Psoas muscle (tissue), 8 donors: Measurements from ENCODE around the gene C19orf73. TPM values are rescaled to one million over a fixed set of nuclear protein-coding genes. Genes with fewer than 3 reads are reported as not detected.
"Not testable (repeated sequence)": the region's sequence is repeated elsewhere in the genome, so short reads cannot be mapped to it uniquely, and the experiment has no call there.

ENCODE experiments used
- ATAC-seq, 4 donors: fragments of 200-7000 bp; cut with Tn5 transposase; one replicate each; pipeline ENCODE4 v1.9.1; 2020; ENCODE audit warnings: moderate library complexity in 3 of 4, mild to moderate bottlenecking in 2 of 4
- DNase-seq, 2 donors: peaks; one replicate each; pipeline ENCODE4 v3.0.0-alpha.2; 2020
- H3K27ac ChIP-seq: fragments of 200-600 bp; one replicate; pipeline ENCODE4 v1.8.0; 2022
- H3K27me3 ChIP-seq, 3 donors: fragments of 200-600 bp in 1 of 3; one replicate each; pipeline versions ENCODE4 v1.6.1 to v1.8.0; 2013 to 2022; ENCODE audit warnings: low read length in 2 of 3, mild to moderate bottlenecking in 2 of 3, moderate library complexity in 1 of 3; ENCODE audit not compliant: insufficient read depth in 3 of 3
- H3K36me3 ChIP-seq, 2 donors: fragments of 200-600 bp in 1 of 2; one replicate each; pipeline versions ENCODE4 v1.6.1 to v1.8.0; 2013 to 2022; ENCODE audit warnings: low read depth in 1 of 2, mild to moderate bottlenecking in 1 of 2, moderate library complexity in 1 of 2; ENCODE audit not compliant: insufficient read depth in 1 of 2
- H3K4me1 ChIP-seq: fragments of 200-600 bp; one replicate; pipeline ENCODE4 v1.8.0; 2022
- H3K4me3 ChIP-seq: fragments of 200-600 bp; one replicate; pipeline ENCODE4 v1.8.0; 2022; ENCODE audit warnings: mild to moderate bottlenecking
- H3K9me3 ChIP-seq: fragments of 200-600 bp; one replicate; pipeline ENCODE4 v1.8.0; 2022
- CTCF ChIP-seq: fragments of 200-600 bp; IDR thresholded peaks from one replicate; pipeline ENCODE4 v1.8.0; 2022; ENCODE audit warnings: antibody characterized with exemption
- WGBS, 3 donors: extraction: QIAGEN DNeasy Blood & Tissue Kit; methylation state at CpG; one replicate each; pipeline versions ENCODE4 v1.1.6 to v1.1.7; 2013; 5-methylcytosine and 5-hydroxymethylcytosine counted together
- intact Hi-C, 2 donors: fragments of 100-400 bp; cut with DNase I; formaldehyde crosslinking; loops; one replicate each; pipeline versions ENCODE4 v1.11.0 to v1.14.2; 2022
- polyA plus RNA-seq, 3 donors: library from polyadenylated mRNA; stranded (reverse); fragments of 200-250 nt; gene quantifications; one replicate each; pipeline ENCODE4 v1.2.3, GENCODE V29; 2013
- total RNA-seq, 4 donors: library from RNA; stranded (reverse); fragmentation: NEBNext Ultra II Directional in 2 of 4; extraction: Animal tissue kit (Norgen Biotek cat#: 25700) in 2 of 4; gene quantifications; one replicate each; pipeline versions ENCODE4 v1.2.1 to v1.2.4, GENCODE V29; 2021 to 2023
- donor health status: healthy with polysubstance abuse.
- donor health status: DM: no; HTN: no; CAD: no; lungs with moderate emphysema.
- donor health status: Bipolar disorder and iron deficiency.
- donor health status: healthy.
- donor health status: DM: yes; HTN: yes; CAD: no.
- donor health status: DM: no; HTN: no; CAD: no.
- donor health status: DM: no; HTN: no; CAD: no.
- donor health status: DM: yes; HTN: yes; CAD: no.

The C19orf73 gene
- total and polyA plus RNA-seq, 7 donors = 0.54 to 1.9 (median 1.6) TPM

GRCh38 chr19:49081273-49081672 lies 37.7 kb downstream of the C19orf73 start:
- H3K9me3 ChIP-seq = no peaks in the 10 kb centered on the region
- peaks cover 4% of the 10 kb centered on the region for H3K4me1 ChIP-seq
- no peak overlapping the region for H3K4me3 ChIP-seq
- H3K27me3 ChIP-seq = no peaks in the 10 kb centered on the region
- TF ChIP-seq CTCF = no peak
- WGBS, 3 donors = 77 to 86% (median 86%) methylated on average over 1 of the region's 1 CpG
- H3K27ac ChIP-seq = no peak overlapping the region
- DNase-seq (no peak), ATAC-seq (no peak)
- intact Hi-C loops = no loop called here
- H3K36me3 ChIP-seq = no peaks in the 10 kb centered on the region

GRCh38 chr19:49080392-49080791 lies 38.6 kb downstream of the C19orf73 start:
- H3K4me3 ChIP-seq = no peak overlapping the region
- H3K27ac ChIP-seq = no peak overlapping the region
- intact Hi-C loops = no loop called here
- 77 to 88% (median 87%) methylated on average over 4 of the region's 4 CpGs for WGBS, 3 donors
- H3K36me3 ChIP-seq = no peaks in the 10 kb centered on the region
- H3K4me1 ChIP-seq = peaks cover 4% of the 10 kb centered on the region
- no peaks in the 10 kb centered on the region for H3K9me3 ChIP-seq
- H3K27me3 ChIP-seq = no peaks in the 10 kb centered on the region
- ATAC-seq (no peak), DNase-seq (no peak)
- TF ChIP-seq CTCF = no peak

GRCh38 chr19:49074869-49075268 lies 44.1 kb downstream of the C19orf73 start:
- WGBS, 3 donors = 10 to 15% (median 11%) methylated on average over 7 to 9 of the region's 9 CpGs
- H3K4me3 ChIP-seq, H3K27me3 ChIP-seq, H3K4me1 ChIP-seq, H3K36me3 ChIP-seq, H3K9me3 ChIP-seq: not testable (repeated sequence)
- H3K27ac ChIP-seq = peak overlapping the region; percentile 77
- DNase-seq (peak; percentile 74 to 90), ATAC-seq (peak; percentile 26 to 64 (median 32))
- intact Hi-C loops = loop anchor here in 1 of 2 donors (5.0 kb wide), 1 partner anchor 83 kb away; the partner anchor contains the start of genes GYS1 and RUVBL2
- TF ChIP-seq CTCF = peak; percentile 72

GRCh38 chr19:49073514-49074378 lies 45.2 kb downstream of the C19orf73 start:
- ATAC-seq (peak; percentile 82 to 86 (median 84)), DNase-seq (peak; percentile 74 to 79)
- intact Hi-C loops = loop anchor here in 1 of 2 donors (5.0 kb wide), 1 partner anchor 81 kb away; the partner anchor contains the start of genes GYS1 and RUVBL2
- no peaks in the 10 kb centered on the region for H3K9me3 ChIP-seq
- peaks cover 3% of the 10 kb centered on the region for H3K4me1 ChIP-seq
- peaks cover 0 to 4% (median 0%) of the 10 kb centered on the region in 3 donors for H3K27me3 ChIP-seq
- peak overlapping the region; percentile 47 for H3K4me3 ChIP-seq
- peak overlapping the region; percentile 77 for H3K27ac ChIP-seq
- H3K36me3 ChIP-seq = no peaks in the 10 kb centered on the region
- TF ChIP-seq CTCF = peak; percentile 51
- WGBS, 3 donors = 26 to 36% (median 28%) methylated on average over 23 of the region's 23 CpGs
